Right ventricle myocardium inferior (tissue), 1 donor: Measurements from ENCODE around the gene COL23A1. TPM values are rescaled to one million over a fixed set of nuclear protein-coding genes. Genes with fewer than 3 reads are reported as not detected.
"Not testable (repeated sequence)": the region's sequence is repeated elsewhere in the genome, so short reads cannot be mapped to it uniquely, and the experiment has no call there.

Experiments used
- ATAC-seq: fragments of 200-7000 bp; cut with Tn5 transposase; one replicate; pipeline ENCODE4 v1.9.1; 2020; ENCODE audit warnings: mild to moderate bottlenecking, moderate library complexity
- DNase-seq: peaks from one replicate; pipeline ENCODE4 v3.0.0; 2021; ENCODE audit errors: missing footprints
- intact Hi-C: fragments of 100-400 bp; cut with DNase I; formaldehyde crosslinking; loops from one replicate; pipeline ENCODE4 v1.11.0; 2022
- total RNA-seq: library from RNA; stranded (reverse); fragmentation: NEBNext Ultra II Directional; extraction: Animal tissue kit (Norgen Biotek cat#: 25700); gene quantifications from one replicate; pipeline ENCODE4 v1.2.1, GENCODE V29; 2021
- donor health status: DM: no; HTN: yes; CAD: no; lungs with severe emphysema.

COL23A1 gene
- total RNA-seq, 1 donor from 2014 or later = 22.5 TPM

DNA sequence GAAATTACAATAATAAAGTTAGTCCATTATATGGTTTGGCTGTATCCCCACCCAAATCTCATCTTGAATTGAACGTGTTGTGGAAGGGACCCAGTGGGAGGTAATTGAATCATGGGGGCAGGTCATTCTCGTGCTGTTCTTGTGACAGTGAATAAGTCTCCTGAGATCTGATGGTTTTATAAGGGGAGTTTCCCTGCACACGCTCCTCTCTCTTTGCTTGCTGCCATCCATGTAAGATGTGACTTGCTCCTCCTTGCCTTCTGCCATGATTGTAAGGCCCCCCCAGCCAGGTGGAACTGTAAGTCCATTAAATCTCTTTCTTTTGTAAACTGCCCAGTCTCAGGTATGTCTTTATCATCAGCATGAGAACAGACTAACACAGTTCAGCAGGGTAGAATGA, 220.7 kb downstream of the COL23A1 start:
- ATAC-seq, DNase-seq, intact Hi-C loops: not testable (repeated sequence)

DNA sequence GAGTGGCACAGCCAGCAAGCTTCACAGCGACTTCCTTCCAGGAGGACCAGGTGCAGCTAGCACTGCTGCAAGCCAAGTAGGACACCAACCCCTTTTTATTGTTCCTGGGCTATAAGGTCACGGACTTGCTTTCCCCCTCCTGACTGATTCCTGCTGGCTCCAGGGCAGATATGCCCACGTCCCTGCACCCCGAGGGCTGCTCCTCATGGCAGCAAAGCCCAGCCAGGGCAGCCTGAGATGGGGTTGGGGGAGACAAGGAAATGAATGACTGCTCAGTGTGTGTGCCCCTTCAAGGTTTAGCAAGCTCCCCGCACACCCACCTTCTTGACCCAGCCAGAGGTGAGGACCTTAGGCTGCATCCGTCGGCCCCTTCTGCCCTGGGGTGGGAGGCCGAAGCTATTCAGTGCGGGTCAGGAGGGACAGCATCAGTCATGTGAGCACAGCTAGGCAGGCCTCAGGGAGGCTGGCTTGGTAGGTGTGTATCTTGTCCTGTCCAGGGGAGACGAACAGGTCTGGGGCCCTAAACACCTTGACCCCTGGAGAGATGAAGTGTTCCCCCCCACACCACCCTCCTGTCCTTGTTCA, 221.4 kb downstream of the COL23A1 start:
- intact Hi-C loops = no loop called here
- DNase-seq = no peak

DNA sequence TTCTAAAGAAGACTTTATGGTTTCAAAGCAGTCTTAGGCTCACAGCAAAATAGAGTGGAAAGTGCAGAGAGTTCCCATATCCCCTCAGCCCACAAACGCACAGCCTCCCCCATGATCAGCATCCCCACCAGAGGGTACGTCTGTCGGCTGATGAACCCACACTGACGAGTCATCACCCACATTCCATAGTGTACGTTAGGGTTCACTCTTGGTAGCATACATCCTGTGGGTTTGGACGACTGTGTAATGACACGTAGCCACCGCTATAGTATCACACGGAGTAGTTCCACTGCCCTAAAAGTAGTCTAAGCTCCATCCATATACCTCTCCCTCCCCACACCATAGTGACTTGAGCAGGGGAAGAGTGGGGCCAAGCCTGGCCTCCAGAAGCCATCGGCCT, 221.9 kb downstream of the COL23A1 start:
- DNase-seq = no peak
- intact Hi-C loops = no loop called here
- no peak for ATAC-seq

More for the DNA sequence above, 221.4 kb downstream of the COL23A1 start:
- ATAC-seq = no peak

DNA sequence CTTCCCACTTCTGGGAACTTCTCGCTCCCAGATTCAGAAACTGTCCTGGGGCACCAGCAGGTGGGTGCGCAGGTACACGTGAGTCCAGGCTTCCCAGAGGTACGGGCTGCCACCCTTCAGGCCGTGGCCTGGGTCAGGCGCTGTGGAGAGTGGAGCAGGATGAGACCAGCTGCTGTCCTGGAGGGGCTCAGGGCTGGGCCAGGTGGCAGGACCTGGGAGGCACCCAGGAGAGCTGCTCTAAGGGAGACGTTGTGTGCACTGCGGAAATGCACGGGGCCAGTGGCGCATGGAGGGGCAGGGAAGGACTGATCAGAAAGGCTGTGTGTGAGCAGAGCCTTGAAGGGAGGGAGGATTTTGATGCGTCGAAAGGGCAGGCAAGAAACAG, 222.5 kb downstream of the COL23A1 start:
- ATAC-seq (no peak), DNase-seq (no peak)
- intact Hi-C loops = no loop called here

DNA sequence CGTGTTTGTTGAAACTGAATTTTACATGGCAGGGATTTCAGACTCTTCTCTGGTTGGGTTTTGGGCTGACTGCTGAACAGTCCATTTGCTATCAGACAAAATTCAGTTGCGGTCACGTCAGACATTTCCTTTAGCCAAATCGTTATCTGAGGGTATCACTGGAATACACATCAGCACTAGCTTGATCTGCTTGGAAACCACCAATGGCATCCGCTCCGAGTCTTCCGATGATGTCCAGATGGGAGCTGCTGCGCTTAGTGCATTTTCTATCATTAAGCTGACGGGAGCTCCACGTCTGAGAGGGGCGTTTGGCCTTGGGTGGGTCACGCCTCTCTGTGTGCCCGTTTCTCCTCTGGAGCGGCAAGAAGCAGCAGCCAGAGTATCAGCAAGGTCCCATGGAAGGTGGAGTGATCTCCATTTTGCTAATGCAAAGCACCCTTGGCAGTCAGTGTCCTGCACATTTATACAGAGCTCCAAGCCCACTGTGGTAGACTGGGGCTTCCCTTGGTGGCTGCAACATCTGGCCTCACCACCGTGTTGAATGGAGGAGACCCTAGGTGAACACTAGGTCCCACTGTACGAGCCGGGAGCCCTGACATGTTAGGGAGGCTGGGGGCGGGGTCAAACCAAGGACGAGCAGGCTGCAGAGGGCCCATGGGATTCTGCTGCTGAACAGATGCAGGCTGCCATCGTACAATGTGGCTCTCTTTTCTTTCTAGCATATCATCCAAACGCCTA, 223.0 kb downstream of the COL23A1 start:
- intact Hi-C loops = no loop called here
- no peak for DNase-seq
- ATAC-seq = no peak

DNA sequence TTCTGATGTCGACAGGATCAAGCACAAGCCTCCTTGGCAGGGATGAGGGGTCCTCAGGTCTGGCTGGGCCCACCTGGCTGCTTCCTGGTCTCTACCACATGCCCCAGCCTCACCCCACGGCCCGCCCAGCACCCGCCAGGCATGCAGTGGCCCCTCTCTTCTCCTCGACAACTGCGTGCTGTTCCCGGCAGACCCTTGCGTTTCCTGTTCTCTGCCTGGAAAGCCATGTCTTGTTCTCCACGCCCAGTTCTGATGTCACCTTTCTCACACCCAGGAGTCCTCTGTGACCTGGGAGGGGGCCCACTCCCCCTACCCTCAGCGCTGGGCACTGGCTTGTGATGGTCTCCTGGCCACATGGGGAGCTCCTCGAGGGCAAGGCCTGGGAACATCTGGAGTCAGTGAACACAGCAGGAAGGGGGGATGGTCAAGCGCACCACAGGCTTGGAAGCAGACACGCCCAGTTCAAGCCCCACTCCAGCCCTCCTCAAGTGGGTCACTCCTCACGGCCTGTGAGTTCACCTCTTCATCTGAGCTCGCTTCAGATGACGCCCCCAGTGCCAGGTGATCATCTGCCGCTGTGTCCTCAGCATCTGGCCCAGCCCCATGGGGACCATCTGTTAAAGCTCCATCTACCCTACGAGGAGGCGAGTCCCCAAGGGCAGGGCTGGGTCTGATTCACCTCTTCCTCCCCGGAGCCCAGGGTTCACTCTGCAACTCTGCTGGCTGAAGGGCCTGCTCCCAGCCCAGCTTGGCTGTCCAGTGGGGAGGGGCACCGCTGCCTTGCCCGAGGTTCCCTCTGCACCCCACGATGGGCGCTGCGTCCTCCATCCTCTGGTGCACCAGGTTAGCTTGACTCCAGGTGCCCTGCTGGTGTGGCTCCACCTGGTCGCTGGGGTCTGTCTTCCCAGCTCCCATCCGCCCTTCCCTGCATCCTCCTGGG, 224.4 kb downstream of the COL23A1 start:
- intact Hi-C loops = no loop called here
- no peak for ATAC-seq
- DNase-seq = no peak

DNA sequence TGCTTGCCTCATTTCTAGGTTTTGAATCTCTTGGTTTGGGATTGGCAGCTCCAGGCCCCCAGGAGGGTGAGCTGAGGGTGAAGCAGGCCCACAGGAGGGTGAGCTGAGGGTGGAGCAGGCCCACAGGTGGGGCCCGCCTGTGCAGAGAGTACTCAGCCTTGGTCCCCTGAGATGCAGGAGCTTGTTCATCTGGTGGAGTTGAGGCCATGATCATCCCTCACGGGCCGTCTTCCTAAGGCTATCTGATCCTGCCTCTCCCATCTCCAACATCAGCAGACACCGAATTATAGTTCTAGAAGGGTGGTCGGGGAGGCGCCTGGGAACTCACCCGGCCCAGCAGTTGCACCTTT, 225.9 kb downstream of the COL23A1 start:
- intact Hi-C loops = no loop called here
- DNase-seq = no peak
- no peak for ATAC-seq

DNA sequence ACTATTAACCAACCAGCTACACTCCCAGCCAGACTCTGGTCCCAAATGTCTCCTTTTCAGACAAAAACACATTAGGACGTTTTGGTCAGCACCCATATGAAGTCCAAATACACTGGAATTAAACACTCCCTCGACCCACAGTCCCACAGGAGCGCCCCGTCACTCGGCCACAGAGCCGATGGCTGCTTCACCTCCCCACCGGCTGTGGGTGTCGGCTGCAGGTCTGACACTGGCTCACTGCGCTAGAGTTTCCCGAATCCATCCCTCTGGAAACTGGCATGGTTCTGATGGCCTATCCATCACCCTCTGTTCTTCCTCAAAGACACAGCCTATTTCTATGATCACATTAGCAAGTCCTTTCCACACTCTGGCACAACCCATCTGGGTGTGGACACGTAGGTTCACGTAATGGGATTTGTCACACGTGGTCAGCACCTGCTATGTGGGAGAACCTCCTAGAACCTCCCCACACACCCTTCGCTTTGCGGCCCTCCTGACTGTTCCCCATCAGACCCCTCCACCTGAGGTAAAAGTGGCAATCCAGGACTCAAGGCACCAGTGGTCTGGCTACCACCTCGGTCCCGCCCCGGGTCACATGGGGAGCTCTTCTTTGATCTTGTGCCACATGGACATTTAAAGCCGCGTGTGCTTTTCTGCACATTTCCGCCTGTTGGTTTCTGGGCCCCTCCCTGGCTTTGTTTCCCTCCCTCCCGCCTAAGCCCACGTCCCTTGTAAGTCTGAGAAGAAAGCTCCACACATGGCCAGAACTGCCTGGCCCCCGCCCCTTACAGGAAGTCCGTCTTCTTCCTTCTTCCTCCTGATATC, 226.5 kb downstream of the COL23A1 start:
- DNase-seq = no peak
- ATAC-seq = no peak
- intact Hi-C loops = no loop called here

DNA sequence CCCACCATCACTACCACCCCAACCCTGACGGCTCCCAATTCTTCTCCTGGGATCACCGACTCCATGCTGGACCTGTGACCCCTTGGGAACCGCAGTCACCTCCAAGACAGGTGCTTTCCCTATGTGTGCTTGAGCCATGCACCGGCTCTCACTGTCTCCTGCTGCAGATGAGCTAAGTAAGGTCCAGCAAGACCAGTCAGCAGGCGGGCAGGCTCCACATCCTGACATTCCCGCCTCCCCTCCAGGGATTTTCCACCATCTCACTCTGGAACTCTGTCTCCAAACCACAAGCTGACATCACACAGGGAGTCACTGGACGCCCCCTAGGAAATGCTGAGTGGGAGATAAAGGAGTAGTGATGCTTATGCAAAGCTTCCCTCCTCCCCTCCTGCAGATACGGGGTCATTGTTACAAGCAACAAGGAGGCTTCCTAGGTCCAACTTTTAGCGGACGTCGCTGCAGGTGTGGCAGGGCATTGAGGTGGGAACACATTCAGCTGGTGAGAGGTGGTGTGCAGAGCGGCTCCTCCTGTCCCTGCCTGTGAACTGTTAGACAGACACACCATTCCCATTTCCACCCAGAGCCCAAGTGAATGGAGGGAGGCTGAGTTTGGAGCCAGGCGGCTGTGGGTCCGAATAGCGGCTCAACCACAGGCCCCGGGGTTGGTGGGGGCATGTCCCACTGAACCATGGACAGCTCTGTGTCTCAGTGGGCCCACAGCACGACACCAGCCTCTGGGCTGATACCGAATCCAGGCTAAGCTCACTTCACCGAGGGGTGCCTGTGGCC, 228.3 kb downstream of the COL23A1 start:
- ATAC-seq (no peak), DNase-seq (no peak)
- intact Hi-C loops = no loop called here

DNA sequence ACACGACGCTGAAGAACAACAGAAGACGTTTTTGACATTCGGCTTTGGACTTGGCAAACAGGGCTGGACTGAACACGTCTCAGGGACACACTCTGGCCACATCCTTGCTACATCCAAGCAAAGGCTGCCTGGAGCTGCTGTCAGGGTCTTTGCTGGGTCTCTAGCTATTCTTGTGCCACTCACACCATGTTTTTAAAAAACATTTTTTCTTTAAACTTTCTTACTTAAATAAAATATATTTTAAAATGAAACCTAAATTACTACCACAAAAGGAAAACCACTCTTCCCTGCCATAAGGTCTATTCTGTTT, 229.3 kb downstream of the COL23A1 start:
- intact Hi-C loops = no loop called here
- DNase-seq (no peak), ATAC-seq (no peak)

DNA sequence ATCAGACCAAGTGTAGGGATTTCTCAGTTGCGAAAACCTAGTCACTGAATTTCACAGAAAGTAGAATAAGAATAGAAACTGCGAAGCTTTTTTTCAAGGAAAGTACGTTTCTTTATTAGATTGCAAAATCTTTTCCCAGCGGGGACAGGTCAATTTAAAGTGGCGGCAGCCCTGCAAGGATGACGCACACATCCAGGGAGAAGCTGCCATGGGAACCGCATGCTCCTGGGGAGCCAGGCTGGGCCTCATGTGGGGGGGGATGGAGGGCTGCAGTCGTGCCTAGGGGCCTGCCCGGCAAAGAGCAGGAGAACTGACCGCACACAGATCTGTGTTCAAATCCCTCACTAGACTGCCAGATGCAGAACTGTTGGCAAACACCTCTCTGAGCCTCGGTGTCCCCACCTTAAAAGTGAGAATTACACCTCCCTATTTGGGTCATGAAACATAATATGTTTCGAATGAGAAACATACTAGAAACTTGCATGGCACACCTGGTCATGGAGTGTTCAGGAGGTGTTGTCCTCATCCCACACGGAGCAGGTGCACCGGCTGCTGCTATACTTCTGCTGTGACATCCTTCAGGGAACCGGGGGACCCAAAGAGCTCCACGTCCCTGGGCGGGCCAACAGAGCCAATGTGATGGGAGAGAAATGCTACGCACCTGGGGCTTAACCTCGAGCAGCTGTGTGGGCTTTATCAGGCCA, 229.8 kb downstream of the COL23A1 start:
- no peak for ATAC-seq

DNA sequence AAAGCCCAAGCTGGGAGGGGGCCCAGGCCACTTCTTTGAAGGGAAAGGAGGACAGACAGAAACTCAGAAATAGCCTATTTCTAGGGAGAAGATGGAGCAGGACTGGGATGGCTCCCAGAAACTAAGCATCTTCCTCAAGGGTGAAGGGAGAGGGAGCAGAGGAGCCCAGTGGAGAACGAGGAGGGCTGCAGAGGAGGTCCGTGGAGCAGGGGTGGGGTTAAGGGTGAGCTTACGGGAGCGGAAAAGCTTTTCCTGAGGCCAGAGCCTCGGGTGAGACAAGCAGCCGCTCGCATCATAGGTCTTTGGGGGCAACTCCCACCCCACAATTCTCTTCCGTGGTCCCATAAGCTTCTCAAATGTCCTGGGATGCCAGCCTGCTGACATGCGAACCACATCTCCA, 230.5 kb downstream of the COL23A1 start:
- DNase-seq (no peak), ATAC-seq (no peak)
- intact Hi-C loops = no loop called here

More for the DNA sequence above, 229.8 kb downstream of the COL23A1 start:
- DNase-seq = no peak
- intact Hi-C loops = no loop called here

DNA sequence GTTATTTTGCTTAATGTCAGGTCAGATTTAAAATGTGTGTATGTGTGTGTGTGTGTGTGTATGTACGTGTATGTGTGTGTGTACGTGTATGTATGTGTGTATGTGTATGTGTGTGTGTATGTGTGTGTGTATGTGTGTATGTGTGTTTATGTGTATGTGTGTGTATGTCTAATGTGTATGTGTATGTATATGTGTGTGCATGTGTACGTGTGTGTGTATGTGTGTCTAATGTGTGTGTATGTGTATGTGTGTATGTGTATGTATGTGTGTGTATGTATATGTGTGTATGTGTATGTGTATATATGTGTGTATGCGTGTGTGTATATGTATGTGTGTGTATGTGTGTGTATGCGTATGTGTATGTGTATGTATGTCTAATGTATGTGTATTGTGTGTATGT, 232.5 kb downstream of the COL23A1 start:
- intact Hi-C loops = no loop called here
- no peak for DNase-seq
- no peak for ATAC-seq

DNA sequence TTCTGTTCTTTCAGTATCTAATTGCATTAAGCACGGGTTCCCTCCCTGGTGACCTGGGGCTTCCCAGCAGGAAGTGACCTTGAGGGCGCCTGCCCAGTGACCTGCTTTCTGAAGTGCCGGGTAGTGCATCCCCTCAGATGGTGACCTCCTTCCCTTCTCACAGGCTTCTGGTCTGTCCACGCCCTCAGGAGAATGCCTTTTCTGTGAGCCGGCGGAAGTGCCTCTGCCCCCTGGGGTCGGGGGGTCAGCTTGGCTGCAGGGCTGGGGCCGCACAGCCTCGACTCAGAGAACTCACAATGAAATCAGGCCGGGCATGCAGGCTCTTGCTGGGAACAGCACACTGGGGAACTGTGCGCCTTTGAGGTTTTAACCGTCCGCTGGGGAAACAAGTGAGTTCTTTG, 233.1 kb downstream of the COL23A1 start:
- ATAC-seq (no peak), DNase-seq (peak; percentile 78)
- intact Hi-C loops = no loop called here

DNA sequence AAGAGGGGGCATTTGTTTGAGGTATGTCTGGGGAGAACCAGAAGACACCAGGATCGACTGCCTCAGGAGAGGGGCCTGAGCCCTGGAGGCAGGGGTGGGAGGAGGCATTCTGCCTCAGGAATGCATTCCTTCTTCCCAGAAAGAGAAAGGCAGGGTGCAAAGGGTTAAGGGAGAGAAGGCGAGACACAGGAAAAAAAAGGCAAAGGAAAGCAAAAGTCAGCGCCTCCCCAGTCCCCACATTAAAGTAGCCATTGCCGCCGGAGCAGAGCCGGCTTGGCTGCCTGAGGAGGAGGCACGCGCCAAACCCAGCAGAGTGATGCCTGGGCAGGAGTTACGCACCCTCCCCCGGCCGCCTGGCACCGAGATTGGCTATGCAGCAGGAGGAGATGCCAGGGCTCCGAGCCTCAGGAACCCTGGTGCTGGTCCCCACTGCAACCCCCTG, 233.7 kb downstream of the COL23A1 start:
- ATAC-seq (peak; percentile 69), DNase-seq (no peak)
- intact Hi-C loops = no loop called here

DNA sequence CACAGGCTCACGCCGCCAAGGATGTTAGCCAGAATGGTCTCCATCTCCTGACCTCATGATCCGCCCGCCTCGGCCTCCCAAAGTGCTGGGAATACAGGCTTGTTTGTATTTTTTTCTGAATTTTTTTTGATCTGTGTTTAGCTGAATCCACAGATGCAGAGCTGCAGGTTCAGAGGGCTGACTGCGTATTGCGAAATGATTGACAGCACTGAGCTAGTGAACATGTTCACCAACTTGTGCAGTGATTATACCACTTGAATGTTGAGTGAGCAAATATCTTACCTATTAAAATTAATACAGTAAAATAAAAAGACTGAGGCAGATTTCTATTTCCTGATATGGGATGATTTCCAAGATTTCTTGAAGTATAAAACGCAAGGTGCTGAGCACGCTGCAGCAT, 234.5 kb downstream of the COL23A1 start:
- no peak for DNase-seq
- intact Hi-C loops = no loop called here

DNA sequence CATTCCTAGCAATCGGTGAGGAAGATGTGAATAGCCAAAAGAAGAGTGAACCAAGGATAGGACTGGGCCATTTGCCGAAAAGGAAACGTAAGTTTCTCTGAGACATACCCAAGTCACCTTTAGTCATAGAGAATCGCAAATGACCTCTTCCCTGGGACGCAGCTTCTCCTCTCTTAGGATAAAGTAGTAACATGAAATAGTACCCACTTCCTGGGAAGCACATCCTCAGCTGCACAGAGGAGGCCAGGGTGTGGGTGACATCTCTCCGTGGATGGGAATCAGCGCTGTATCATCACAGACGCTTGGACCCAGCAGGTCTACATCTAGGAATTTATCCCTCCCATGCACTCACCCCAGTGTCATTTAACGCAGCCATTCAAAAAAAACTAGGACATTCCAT, 236.7 kb downstream of the COL23A1 start:
- no peak for DNase-seq
- intact Hi-C loops = no loop called here
- no peak for ATAC-seq

More for the DNA sequence above, 234.5 kb downstream of the COL23A1 start:
- ATAC-seq = no peak

DNA sequence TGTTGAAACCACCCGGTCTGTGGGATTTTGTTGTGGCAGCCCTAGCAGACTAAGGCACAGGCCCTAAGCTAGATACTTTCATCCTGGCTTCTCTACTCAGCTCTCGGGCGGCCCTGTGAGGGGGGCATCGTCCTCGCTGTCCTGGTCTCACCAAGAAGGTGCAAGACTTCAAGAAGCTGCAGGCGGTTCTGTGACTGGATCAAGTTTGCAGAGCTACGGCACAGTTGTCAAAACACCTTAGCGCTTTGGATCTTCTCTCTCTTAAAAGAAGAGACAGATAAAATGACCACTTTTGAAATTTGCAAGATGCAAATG, 238.2 kb downstream of the COL23A1 start:
- intact Hi-C loops = no loop called here
- ATAC-seq = no peak
- no peak for DNase-seq
